ENCODE data around the gene ZNF275. TPM values are rescaled to one million over a fixed set of nuclear protein-coding genes. Genes with fewer than 3 reads are reported as not detected.

ZNF275 gene
- total RNA-seq, 1 experiment from 2014 or later, result 5.0 TPM

GRCh38 chrX:153371256-153371655 lies 37.3 kb downstream of the ZNF275 start:
- in situ Hi-C loops (cut with HindIII; ENCODE audit: low pct_unique_long_range_greater_than_20kb, low sequenced_read_pairs), result no loop called here
- no peak for DNase-seq (ENCODE audit: low read depth, low spot score)
- ATAC-seq, result no peak
- intact Hi-C loops (cut with micrococcal nuclease; ENCODE audit: unreplicated experiment), result no loop called here
- no peak overlapping the region for H3K4me3 ChIP-seq (ENCODE audit: low read depth in 2 of 2, low read length in 2 of 2)
- no peaks in the 10 kb centered on the region for H3K4me1 ChIP-seq (ENCODE audit: control insufficient read depth, insufficient read depth, low read length)
- POLR2A ChIA-PET, result no interaction called here
- H3K27me3 ChIP-seq (ENCODE audit: control insufficient read depth, insufficient read depth, low read length), result peaks cover 8% of the 10 kb centered on the region
- TF ChIP-seq TCF7L2 (IDR thresholded peaks at IDR 0.05; ENCODE audit: low read depth, low read length), result no peak
- no peak for TF ChIP-seq CTCF (IDR thresholded peaks at IDR 0.05)
- TF ChIP-seq, protein P1, sequence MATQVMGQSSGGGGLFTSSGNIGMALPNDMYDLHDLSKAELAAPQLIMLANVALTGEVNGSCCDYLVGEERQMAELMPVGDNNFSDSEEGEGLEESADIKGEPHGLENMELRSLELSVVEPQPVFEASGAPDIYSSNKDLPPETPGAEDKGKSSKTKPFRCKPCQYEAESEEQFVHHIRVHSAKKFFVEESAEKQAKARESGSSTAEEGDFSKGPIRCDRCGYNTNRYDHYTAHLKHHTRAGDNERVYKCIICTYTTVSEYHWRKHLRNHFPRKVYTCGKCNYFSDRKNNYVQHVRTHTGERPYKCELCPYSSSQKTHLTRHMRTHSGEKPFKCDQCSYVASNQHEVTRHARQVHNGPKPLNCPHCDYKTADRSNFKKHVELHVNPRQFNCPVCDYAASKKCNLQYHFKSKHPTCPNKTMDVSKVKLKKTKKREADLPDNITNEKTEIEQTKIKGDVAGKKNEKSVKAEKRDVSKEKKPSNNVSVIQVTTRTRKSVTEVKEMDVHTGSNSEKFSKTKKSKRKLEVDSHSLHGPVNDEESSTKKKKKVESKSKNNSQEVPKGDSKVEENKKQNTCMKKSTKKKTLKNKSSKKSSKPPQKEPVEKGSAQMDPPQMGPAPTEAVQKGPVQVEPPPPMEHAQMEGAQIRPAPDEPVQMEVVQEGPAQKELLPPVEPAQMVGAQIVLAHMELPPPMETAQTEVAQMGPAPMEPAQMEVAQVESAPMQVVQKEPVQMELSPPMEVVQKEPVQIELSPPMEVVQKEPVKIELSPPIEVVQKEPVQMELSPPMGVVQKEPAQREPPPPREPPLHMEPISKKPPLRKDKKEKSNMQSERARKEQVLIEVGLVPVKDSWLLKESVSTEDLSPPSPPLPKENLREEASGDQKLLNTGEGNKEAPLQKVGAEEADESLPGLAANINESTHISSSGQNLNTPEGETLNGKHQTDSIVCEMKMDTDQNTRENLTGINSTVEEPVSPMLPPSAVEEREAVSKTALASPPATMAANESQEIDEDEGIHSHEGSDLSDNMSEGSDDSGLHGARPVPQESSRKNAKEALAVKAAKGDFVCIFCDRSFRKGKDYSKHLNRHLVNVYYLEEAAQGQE (IDR thresholded peaks at IDR 0.05; ENCODE audit: insufficient read depth in 1 of 2, low read depth in 2 of 2, low read length in 1 of 2), result no peak
- no peak for TF ChIP-seq SIN3A (IDR thresholded peaks at IDR 0.05; ENCODE audit: borderline replicate concordance, insufficient read depth, low read depth, low read length)
- TF ChIP-seq POLR2AphosphoS5 (IDR thresholded peaks at IDR 0.05; ENCODE audit: low read depth, low read length), result no peak
- H3K9me3 ChIP-seq (ENCODE audit: control insufficient read depth, insufficient read depth, low read depth, low read length), result no peaks in the 10 kb centered on the region
- no peak overlapping the region for H3K27ac ChIP-seq (ENCODE audit: low read length)
- CTCF ChIA-PET, result no interaction called here
- no peaks in the 10 kb centered on the region for H3K36me3 ChIP-seq (ENCODE audit: control insufficient read depth, insufficient read depth, low read length)
- BruUV-seq (replicated peaks), result no TSS peak

- Histone ChIP-seq H3K27me3 (ENCODE audit: control insufficient read depth, insufficient read depth, low read length) (peaks cover 4% of the 10 kb centered on the region; the same call in 1 of the 2 replicates), H3K4me1 (ENCODE audit: control insufficient read depth, insufficient read depth, low read length) (no peaks in the 10 kb centered on the region), H3K4me3 (ENCODE audit: low read depth in 2 of 2, low read length in 2 of 2) (no peak overlapping the region), H3K9me3 (ENCODE audit: control insufficient read depth, insufficient read depth, low read depth, low read length) (no peaks in the 10 kb centered on the region), H3K27ac (ENCODE audit: low read length) (no peak overlapping the region), H3K36me3 (ENCODE audit: control insufficient read depth, insufficient read depth, low read length) (no peaks in the 10 kb centered on the region)
- no TSS peak for BruUV-seq (replicated peaks)
- in situ Hi-C loops (cut with HindIII; ENCODE audit: low pct_unique_long_range_greater_than_20kb, low sequenced_read_pairs) (no loop called here), intact Hi-C loops (cut with micrococcal nuclease; ENCODE audit: unreplicated experiment) (no loop called here)
- DNase-seq (ENCODE audit: low read depth, low spot score) (no peak), ATAC-seq (no peak)
- ChIA-PET CTCF (no interaction called here), POLR2A (interaction anchor here (0.6 kb wide), 1 partner anchor 36 kb away, joined by 5 read pairs; no protein-coding TSS in a partner anchor)
- TF ChIP-seq TCF7L2 (IDR thresholded peaks at IDR 0.05; ENCODE audit: low read depth, low read length), result no peak
- no peak for TF ChIP-seq SIN3A (IDR thresholded peaks at IDR 0.05; ENCODE audit: borderline replicate concordance, insufficient read depth, low read depth, low read length)
- TF ChIP-seq, protein P1 (IDR thresholded peaks at IDR 0.05; ENCODE audit: insufficient read depth in 1 of 2, low read depth in 2 of 2, low read length in 1 of 2), result no peak
- TF ChIP-seq POLR2AphosphoS5 (IDR thresholded peaks at IDR 0.05; ENCODE audit: low read depth, low read length), result no peak
- TF ChIP-seq CTCF (IDR thresholded peaks at IDR 0.05), result no peak
Measured at GRCh38 chrX:153372949-153373348, 39.0 kb downstream of the ZNF275 start.

All from Panc1 (cell line).